Naive B cell (primary cell): ENCODE measurements around the gene THSD4. TPM values are rescaled to one million over a fixed set of nuclear protein-coding genes. Genes with fewer than 3 reads are reported as not detected.

Experiments
- ATAC-seq, 2 donors: fragments of 150-1000 bp; cut with Tn5 transposase; 2 replicates each; pipeline ENCODE4 v1.10.0; 2021; ENCODE audit warnings: low read depth in 2 of 2, mild to moderate bottlenecking in 2 of 2, moderate library complexity in 2 of 2
- DNase-seq: peaks from one replicate; pipeline ENCODE4 v3.0.0; 2022
- H3K27ac Mint-ChIP-seq, 6 donors: one replicate each; pipeline ENCODE4 v1.8.0; 2020 to 2022; ENCODE audit warnings: mild to moderate bottlenecking in 6 of 6, mixed read lengths in 6 of 6, moderate library complexity in 5 of 6, inconsistent platforms in 2 of 6
- H3K27me3 Mint-ChIP-seq, 3 donors: one replicate each; pipeline ENCODE4 v1.8.0; 2021 to 2022; ENCODE audit warnings: mixed read lengths in 3 of 3, mild to moderate bottlenecking in 1 of 3
- H3K36me3 Mint-ChIP-seq, 2 donors: one replicate each; pipeline ENCODE4 v1.8.0; 2020 to 2022; ENCODE audit warnings: mixed read lengths in 2 of 2, inconsistent platforms in 1 of 2, mild to moderate bottlenecking in 1 of 2
- H3K4me1 Mint-ChIP-seq, 3 donors: one replicate each; pipeline ENCODE4 v1.8.0; 2020 to 2022; ENCODE audit warnings: mixed read lengths in 3 of 3, inconsistent platforms in 1 of 3, mild to moderate bottlenecking in 1 of 3, moderate library complexity in 1 of 3
- H3K4me3 Mint-ChIP-seq, 8 donors: one replicate each; pipeline ENCODE4 v1.8.0; 2020 to 2022; ENCODE audit warnings: mild to moderate bottlenecking in 8 of 8, mixed read lengths in 8 of 8, moderate library complexity in 8 of 8, inconsistent platforms in 2 of 8
- H3K9me3 Mint-ChIP-seq, 7 donors: one replicate each; pipeline ENCODE4 v1.8.0; 2020 to 2022; ENCODE audit warnings: mixed read lengths in 7 of 7, mild to moderate bottlenecking in 5 of 7, inconsistent platforms in 2 of 7, moderate library complexity in 1 of 7
- polyA plus RNA-seq, 6 donors: library from polyadenylated mRNA; unstranded; fragments of 300-500 nt; fragmentation: Illumina TruSeq; gene quantifications; one replicate each; pipeline ENCODE4 v1.2.3, GENCODE V29; 2021; ENCODE audit warnings: low read depth in 6 of 6

THSD4 gene
- polyA plus RNA-seq, 6 donors from 2014 or later: not detected

GRCh38 chr15:71244250-71244649 is 129.0 kb downstream of the THSD4 start:
- Mint-ChIP-seq H3K4me3 (no peak overlapping the region), H3K27ac (no peak overlapping the region), H3K36me3 (no peaks in the 10 kb centered on the region), H3K4me1 (no peaks in the 10 kb centered on the region), H3K9me3 (peaks cover 0 to 4% (median 0%) of the 10 kb centered on the region in 7 donors), H3K27me3 (peaks cover 0 to 7% (median 4%) of the 10 kb centered on the region in 3 donors)
- DNase-seq: no peak
- ATAC-seq: no peak

- no peak overlapping the region for H3K4me3 Mint-ChIP-seq
- ATAC-seq: no peak
- no peak overlapping the region for H3K27ac Mint-ChIP-seq
- peaks cover 0 to 7% (median 4%) of the 10 kb centered on the region in 3 donors for H3K27me3 Mint-ChIP-seq
- peaks cover 0 to 4% (median 0%) of the 10 kb centered on the region in 7 donors for H3K9me3 Mint-ChIP-seq
- no peak for DNase-seq
- no peaks in the 10 kb centered on the region for H3K36me3 Mint-ChIP-seq
- H3K4me1 Mint-ChIP-seq: no peaks in the 10 kb centered on the region
Measured at GRCh38 chr15:71245588-71245987, 130.3 kb downstream of the THSD4 start.

GRCh38 chr15:71248386-71248785 is 133.1 kb downstream of the THSD4 start:
- ATAC-seq (no peak), DNase-seq (no peak)
- Mint-ChIP-seq H3K4me1 (no peaks in the 10 kb centered on the region), H3K9me3 (peaks cover 0 to 4% (median 0%) of the 10 kb centered on the region in 7 donors), H3K27ac (no peak overlapping the region), H3K27me3 (peaks cover 0 to 7% (median 4%) of the 10 kb centered on the region in 3 donors), H3K4me3 (no peak overlapping the region), H3K36me3 (no peaks in the 10 kb centered on the region)

GRCh38 chr15:71249986-71250385 is 134.7 kb downstream of the THSD4 start:
- Mint-ChIP-seq H3K4me1 (no peaks in the 10 kb centered on the region), H3K27ac (no peak overlapping the region), H3K36me3 (no peaks in the 10 kb centered on the region), H3K27me3 (peaks cover 4 to 7% (median 5%) of the 10 kb centered on the region in 3 donors), H3K9me3 (peaks cover 0 to 4% (median 0%) of the 10 kb centered on the region in 7 donors), H3K4me3 (no peak overlapping the region)
- ATAC-seq: no peak
- no peak for DNase-seq

GRCh38 chr15:71250936-71251583 is 135.8 kb downstream of the THSD4 start:
- Mint-ChIP-seq H3K36me3 (no peaks in the 10 kb centered on the region), H3K4me3 (no peak overlapping the region), H3K27me3 (peaks cover 7 to 8% (median 7%) of the 10 kb centered on the region in 3 donors), H3K27ac (no peak overlapping the region), H3K9me3 (peaks cover 0 to 4% (median 0%) of the 10 kb centered on the region in 7 donors), H3K4me1 (no peaks in the 10 kb centered on the region)
- DNase-seq (no peak), ATAC-seq (no peak)

- H3K9me3 Mint-ChIP-seq: peaks cover 0 to 4% (median 0%) of the 10 kb centered on the region in 7 donors
- no peak overlapping the region for H3K4me3 Mint-ChIP-seq
- DNase-seq (no peak), ATAC-seq (no peak)
- no peak overlapping the region for H3K27ac Mint-ChIP-seq
- no peaks in the 10 kb centered on the region for H3K4me1 Mint-ChIP-seq
- H3K27me3 Mint-ChIP-seq: peaks cover 7 to 11% (median 10%) of the 10 kb centered on the region in 3 donors
- no peaks in the 10 kb centered on the region for H3K36me3 Mint-ChIP-seq
Measured at GRCh38 chr15:71251584-71252043, 136.3 kb downstream of the THSD4 start.

- Mint-ChIP-seq H3K9me3 (peaks cover 0 to 5% (median 0%) of the 10 kb centered on the region in 7 donors), H3K27ac (no peak overlapping the region), H3K4me1 (no peaks in the 10 kb centered on the region), H3K27me3 (peaks cover 5 to 14% (median 14%) of the 10 kb centered on the region in 3 donors), H3K4me3 (no peak overlapping the region), H3K36me3 (no peaks in the 10 kb centered on the region)
- DNase-seq: no peak
- ATAC-seq: no peak
Measured at GRCh38 chr15:71252044-71252739, 136.9 kb downstream of the THSD4 start.

GRCh38 chr15:71252740-71253047 is 137.4 kb downstream of the THSD4 start:
- H3K27me3 Mint-ChIP-seq: peaks cover under 1 to 16% (median 14%) of the 10 kb centered on the region in 3 donors
- H3K36me3 Mint-ChIP-seq: no peaks in the 10 kb centered on the region
- H3K27ac Mint-ChIP-seq: no peak overlapping the region
- no peak for ATAC-seq
- peaks cover 0 to 5% (median 0%) of the 10 kb centered on the region in 7 donors for H3K9me3 Mint-ChIP-seq
- H3K4me3 Mint-ChIP-seq: no peak overlapping the region
- DNase-seq: no peak
- H3K4me1 Mint-ChIP-seq: no peaks in the 10 kb centered on the region

- Mint-ChIP-seq H3K36me3 (no peaks in the 10 kb centered on the region), H3K27ac (peak overlapping the region in 1 of 6 donors; percentile 11), H3K4me3 (no peak overlapping the region), H3K27me3 (peaks cover 0 to 17% (median 14%) of the 10 kb centered on the region in 3 donors), H3K4me1 (no peaks in the 10 kb centered on the region), H3K9me3 (peaks cover 0 to 5% (median 0%) of the 10 kb centered on the region in 7 donors)
- DNase-seq (no peak), ATAC-seq (no peak)
Measured at GRCh38 chr15:71254491-71254890, 139.2 kb downstream of the THSD4 start.

- DNase-seq: no peak
- Mint-ChIP-seq H3K9me3 (peaks cover 0 to 5% (median 0%) of the 10 kb centered on the region in 7 donors), H3K4me3 (no peak overlapping the region), H3K27ac (peak overlapping the region in 1 of 6 donors; percentile 6), H3K27me3 (peaks cover 0 to 22% (median 14%) of the 10 kb centered on the region in 3 donors), H3K36me3 (no peaks in the 10 kb centered on the region), H3K4me1 (no peaks in the 10 kb centered on the region)
- ATAC-seq: no peak
Measured at GRCh38 chr15:71256934-71257664, 141.8 kb downstream of the THSD4 start.

- Mint-ChIP-seq H3K36me3 (no peaks in the 10 kb centered on the region), H3K4me3 (no peak overlapping the region), H3K4me1 (no peaks in the 10 kb centered on the region), H3K27ac (no peak overlapping the region), H3K27me3 (peaks cover 0 to 26% (median 22%) of the 10 kb centered on the region in 3 donors), H3K9me3 (peaks cover 0 to 27% (median 6%) of the 10 kb centered on the region in 7 donors)
- DNase-seq: no peak
- no peak for ATAC-seq
Measured at GRCh38 chr15:71259866-71260265, 144.6 kb downstream of the THSD4 start.

- Mint-ChIP-seq H3K27me3 (peaks cover 0 to 17% (median 15%) of the 10 kb centered on the region in 3 donors), H3K9me3 (peaks cover 0 to 29% (median 6%) of the 10 kb centered on the region in 7 donors)
- no peak for ATAC-seq
Measured at GRCh38 chr15:71261418-71261817, 146.1 kb downstream of the THSD4 start.

GRCh38 chr15:71261909-71262308 is 146.6 kb downstream of the THSD4 start:
- peaks cover 0 to 25% (median 8%) of the 10 kb centered on the region in 7 donors for H3K9me3 Mint-ChIP-seq
- H3K36me3 Mint-ChIP-seq: no peaks in the 10 kb centered on the region
- no peak overlapping the region for H3K4me3 Mint-ChIP-seq
- no peak overlapping the region for H3K27ac Mint-ChIP-seq
- H3K27me3 Mint-ChIP-seq: peaks cover 0 to 17% (median 10%) of the 10 kb centered on the region in 3 donors
- ATAC-seq (no peak), DNase-seq (no peak)
- no peaks in the 10 kb centered on the region for H3K4me1 Mint-ChIP-seq

More at GRCh38 chr15:71261418-71261817, 146.1 kb downstream of the THSD4 start:
- Mint-ChIP-seq H3K27ac (peak overlapping the region in 1 of 6 donors; percentile 10), H3K4me3 (no peak overlapping the region), H3K4me1 (no peaks in the 10 kb centered on the region), H3K36me3 (no peaks in the 10 kb centered on the region)
- DNase-seq: no peak
